Liver (tissue), 9 donors: Measurements from ENCODE around the gene BCR. TPM values are rescaled to one million over a fixed set of nuclear protein-coding genes. Genes with fewer than 3 reads are reported as not detected.
A peak's percentile ranks its signal among the peaks of the same experiment; 100 is the strongest.
"Not testable (repeated sequence)": the region's sequence is repeated elsewhere in the genome, so short reads cannot be mapped to it uniquely, and the experiment has no call there.

Source experiments
- DNase-seq: peaks from one replicate; pipeline ENCODE4 v3.0.0-alpha.2; 2017; ENCODE audit warnings: low spot score
- H3K27ac ChIP-seq, 2 donors: one replicate each; pipeline ENCODE4 v1.7.0; 2013; ENCODE audit warnings: inconsistent platforms in 2 of 2, low read length in 2 of 2, control low read depth in 1 of 2, low read depth in 1 of 2, mild to moderate bottlenecking in 1 of 2
- H3K27me3 ChIP-seq, 4 donors: one replicate each; pipeline versions ENCODE4 v1.6.1 to v1.7.0; 2013; ENCODE audit warnings: low read length in 3 of 4, inconsistent platforms in 1 of 4, mild to moderate bottlenecking in 1 of 4, moderate library complexity in 1 of 4; ENCODE audit not compliant: control insufficient read depth in 4 of 4, insufficient read depth in 4 of 4
- H3K36me3 ChIP-seq, 4 donors: one replicate each; pipeline versions ENCODE4 v1.6.1 to v1.7.0; 2013; ENCODE audit warnings: low read length in 3 of 4, mild to moderate bottlenecking in 3 of 4, low read depth in 1 of 4, moderate library complexity in 1 of 4; ENCODE audit not compliant: control insufficient read depth in 4 of 4, insufficient read depth in 3 of 4
- H3K4me1 ChIP-seq, 4 donors: one replicate each; pipeline versions ENCODE4 v1.6.1 to v1.7.0; 2013; ENCODE audit warnings: low read length in 3 of 4, mild to moderate bottlenecking in 3 of 4, moderate library complexity in 1 of 4; ENCODE audit not compliant: control insufficient read depth in 4 of 4, insufficient read depth in 4 of 4
- H3K4me3 ChIP-seq, 3 donors: one replicate each; pipeline versions ENCODE4 v1.6.1 to v1.7.0; 2013; ENCODE audit warnings: low read length in 3 of 3, control low read depth in 1 of 3, low read depth in 1 of 3, mild to moderate bottlenecking in 1 of 3
- H3K9ac ChIP-seq, 2 donors: one replicate each; pipeline ENCODE4 v1.7.0; 2013; ENCODE audit warnings: low read length in 2 of 2, mild to moderate bottlenecking in 2 of 2, moderate library complexity in 2 of 2, control low read depth in 1 of 2, low read depth in 1 of 2
- H3K9me3 ChIP-seq, 4 donors: one replicate each; pipeline versions ENCODE4 v1.6.1 to v1.7.0; 2013; ENCODE audit warnings: low read length in 3 of 4; ENCODE audit not compliant: control insufficient read depth in 4 of 4
- ATF3 ChIP-seq: IDR thresholded peaks from 2 replicates; pipeline ENCODE4 v1.6.1; 2016; ENCODE audit warnings: antibody characterized with exemption
- CTCF ChIP-seq: fragments of 150-350 bp; IDR thresholded peaks from 2 replicates; pipeline ENCODE4 v1.5.1; 2017; ENCODE audit warnings: improper control_type of control experiment, low read depth, low read length; ENCODE audit not compliant: missing input control
- FOXA2 ChIP-seq: IDR thresholded peaks from 2 replicates; pipeline ENCODE4 v1.6.1; 2016; ENCODE audit warnings: antibody characterized with exemption
- GABPA ChIP-seq, 2 donors: IDR thresholded peaks in 1 of 2; conservative IDR thresholded peaks in 1 of 2; 2 replicates each; pipeline ENCODE4 v1.6.1; 2016; ENCODE audit warnings: antibody characterized with exemption in 2 of 2, mild to moderate bottlenecking in 1 of 2, moderate library complexity in 1 of 2
- HNF4A ChIP-seq, 2 donors: conservative IDR thresholded peaks; 2 replicates each; pipeline ENCODE4 v1.6.1; 2016; ENCODE audit warnings: antibody characterized with exemption in 2 of 2, mild to moderate bottlenecking in 2 of 2
- HNF4G ChIP-seq: IDR thresholded peaks from 2 replicates; pipeline ENCODE4 v1.6.1; 2016; ENCODE audit warnings: antibody characterized with exemption
- JUND ChIP-seq, 2 donors: IDR thresholded peaks; 2 replicates each; pipeline ENCODE4 v1.6.1; 2016; ENCODE audit warnings: antibody characterized with exemption in 2 of 2
- MAX ChIP-seq: IDR thresholded peaks from 2 replicates; pipeline ENCODE4 v1.6.1; 2016; ENCODE audit warnings: antibody characterized with exemption
- NR2F2 ChIP-seq: IDR thresholded peaks from 2 replicates; pipeline ENCODE4 v1.6.1; 2016; ENCODE audit warnings: antibody characterized with exemption
- RAD21 ChIP-seq, 2 donors: IDR thresholded peaks; 2 replicates each; pipeline ENCODE4 v1.6.1; 2016; ENCODE audit warnings: antibody characterized with exemption in 2 of 2, mild to moderate bottlenecking in 2 of 2
- RXRA ChIP-seq, 2 donors: IDR thresholded peaks; 2 replicates each; pipeline ENCODE4 v1.6.1; 2017 to 2018; ENCODE audit warnings: antibody characterized with exemption in 2 of 2, mild to moderate bottlenecking in 1 of 2
- SP1 ChIP-seq: IDR thresholded peaks from 2 replicates; pipeline ENCODE4 v1.6.1; 2018; ENCODE audit warnings: antibody characterized with exemption, mild to moderate bottlenecking
- TAF1 ChIP-seq: conservative IDR thresholded peaks from 2 replicates; pipeline ENCODE4 v1.6.1; 2016; ENCODE audit warnings: antibody characterized with exemption, mild to moderate bottlenecking
- ZBTB33 ChIP-seq: IDR thresholded peaks from 2 replicates; pipeline ENCODE4 v1.6.1; 2016; ENCODE audit warnings: antibody characterized with exemption
- WGBS: extraction: QIAGEN DNeasy Blood & Tissue Kit; methylation state at CpG from one replicate; pipeline ENCODE4 v1.1.7; 2013; 5-methylcytosine and 5-hydroxymethylcytosine counted together
- polyA plus RNA-seq, 2 donors: library from polyadenylated mRNA; stranded (reverse) in 1 of 2; unstranded in 1 of 2; fragments of 200-250 nt in 1 of 2; fragments of >200 nt in 1 of 2; fragmentation: Nextera tagmentation in 1 of 2; extraction: Ambion mirVana in 1 of 2; gene quantifications; one replicate each; pipeline versions ENCODE4 v1.2.1 to v1.2.3, GENCODE V29; 2013 to 2015
- total RNA-seq, 2 donors: library from RNA; depleted of rRNA; stranded (reverse); fragments of >200 nt; gene quantifications; one replicate each; pipeline ENCODE4 v1.2.3, GENCODE V29; 2014
- donor health status: healthy.
- donor health status: healthy.
- donor health status: healthy.
- donor health status: healthy.
- donor health status: healthy.

Gene BCR
- total and polyA plus RNA-seq, 4 donors, result 7.4 to 35.6 (median 18.3) TPM

GRCh38 chr22:23322497-23323080, 142.3 kb downstream of the BCR start:
- WGBS, result 71% methylated on average over 19 of the region's 19 CpGs
- not testable (repeated sequence) for DNase-seq, H3K9ac ChIP-seq, H3K4me3 ChIP-seq, H3K27me3 ChIP-seq, H3K27ac ChIP-seq, H3K9me3 ChIP-seq, H3K36me3 ChIP-seq, H3K4me1 ChIP-seq
- peak in 1 of 2 donors; percentile 12 for TF ChIP-seq RXRA (IDR thresholded peaks at IDR 0.05)
- TF ChIP-seq CTCF, result peak; percentile 6
- TF ChIP-seq RAD21 (IDR thresholded peaks at IDR 0.05), result peak; percentile 31 to 64
- TF ChIP-seq HNF4A (conservative IDR thresholded peaks at IDR 0.05), result peak; percentile 9 to 66

GRCh38 chr22:23323960-23324688, 143.8 kb downstream of the BCR start:
- H3K36me3 ChIP-seq, H3K4me3 ChIP-seq, H3K9me3 ChIP-seq, H3K4me1 ChIP-seq, H3K27ac ChIP-seq, H3K9ac ChIP-seq, H3K27me3 ChIP-seq, DNase-seq: not testable (repeated sequence)
- 87% methylated on average over 6 of the region's 6 CpGs for WGBS

GRCh38 chr22:23325183-23325582, 144.9 kb downstream of the BCR start:
- H3K9ac ChIP-seq, result no peak overlapping the region
- no peaks in the 10 kb centered on the region for H3K4me1 ChIP-seq
- H3K27ac ChIP-seq, result no peak overlapping the region
- DNase-seq, result no peak
- TF ChIP-seq CTCF (no peak), TAF1 (no peak), NR2F2 (no peak), MAX (no peak), RXRA (IDR thresholded peaks at IDR 0.05) (no peak), HNF4G (no peak), HNF4A (conservative IDR thresholded peaks at IDR 0.05) (no peak), ATF3 (no peak), ZBTB33 (no peak), FOXA2 (no peak), JUND (IDR thresholded peaks at IDR 0.05) (no peak), SP1 (no peak), GABPA (IDR thresholded peaks at IDR 0.05 in 1 of 2, conservative IDR thresholded peaks at IDR 0.05 in 1 of 2) (no peak)
- no peaks in the 10 kb centered on the region for H3K36me3 ChIP-seq
- no peaks in the 10 kb centered on the region for H3K27me3 ChIP-seq
- H3K4me3 ChIP-seq, result no peak overlapping the region
- H3K9me3 ChIP-seq, result no peaks in the 10 kb centered on the region
- 76% methylated on average over 6 of the region's 6 CpGs for WGBS

GRCh38 chr22:23333822-23334221, 153.5 kb downstream of the BCR start:
- not testable (repeated sequence) for H3K27ac ChIP-seq, H3K36me3 ChIP-seq, H3K9me3 ChIP-seq, DNase-seq, H3K27me3 ChIP-seq, H3K9ac ChIP-seq, H3K4me1 ChIP-seq, H3K4me3 ChIP-seq
